Measurements from ENCODE around the gene RGMA.

The RGMA gene

DNA sequence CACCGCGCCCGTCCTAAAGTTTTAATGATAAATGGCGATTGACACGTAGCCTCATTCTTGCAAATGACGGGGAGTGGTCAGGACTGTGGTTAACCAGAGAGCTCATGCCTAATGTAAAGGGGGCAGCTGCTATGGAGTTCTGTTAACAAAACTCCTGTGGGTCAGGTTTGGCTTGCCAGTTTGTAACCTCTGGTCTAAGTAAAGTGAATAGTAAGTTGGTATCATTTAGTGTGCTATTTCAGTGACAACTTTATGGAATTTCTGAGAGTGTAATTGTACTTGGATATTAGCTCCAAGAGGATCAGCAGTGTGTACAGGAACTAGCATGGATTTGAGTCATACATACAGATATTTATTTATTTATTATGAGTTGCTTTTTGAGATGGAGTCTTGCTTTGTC, 87.9 kb downstream of the RGMA start:
- no peak for DNase-seq

DNA sequence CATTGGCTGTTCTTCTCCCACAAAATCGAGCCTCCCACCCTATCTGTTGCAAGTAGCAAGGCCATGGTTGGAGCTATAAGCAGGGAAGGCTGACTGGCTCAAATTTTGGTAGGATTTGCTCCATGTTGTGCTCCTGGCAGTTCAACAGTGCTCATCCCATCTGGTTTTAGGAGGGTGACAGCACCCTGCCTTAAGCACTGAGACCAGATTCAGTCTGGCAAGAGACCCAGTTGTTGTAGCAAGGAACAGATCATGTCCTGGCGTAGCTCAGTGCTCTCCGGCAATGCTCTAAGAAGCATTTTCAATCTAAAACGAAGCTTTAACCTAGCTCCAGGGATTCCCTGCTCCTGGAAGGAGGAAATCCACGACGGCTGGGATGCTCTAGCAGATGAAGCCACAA, 91.2 kb downstream of the RGMA start:
- no peak for DNase-seq

DNA sequence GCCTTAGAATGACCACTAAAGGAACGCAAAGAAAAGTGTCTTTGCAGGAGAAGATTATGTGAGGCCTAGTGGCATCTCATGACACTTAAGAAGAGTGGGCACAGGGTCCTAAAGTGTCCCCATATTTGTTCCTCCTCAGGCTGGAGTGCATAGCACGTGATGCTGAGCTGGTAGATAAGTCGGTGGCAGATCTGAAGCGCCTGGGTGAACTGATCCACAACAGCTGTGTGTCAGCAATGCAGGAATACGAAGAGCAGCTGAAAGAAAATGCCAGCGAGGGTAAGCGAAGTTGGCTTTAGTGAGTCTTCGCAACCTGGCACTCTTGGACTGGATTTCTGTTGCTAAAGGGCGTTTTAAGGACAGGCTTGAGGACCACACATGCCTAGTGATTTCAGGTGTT, 96.3 kb downstream of the RGMA start:
- no peak for DNase-seq

DNA sequence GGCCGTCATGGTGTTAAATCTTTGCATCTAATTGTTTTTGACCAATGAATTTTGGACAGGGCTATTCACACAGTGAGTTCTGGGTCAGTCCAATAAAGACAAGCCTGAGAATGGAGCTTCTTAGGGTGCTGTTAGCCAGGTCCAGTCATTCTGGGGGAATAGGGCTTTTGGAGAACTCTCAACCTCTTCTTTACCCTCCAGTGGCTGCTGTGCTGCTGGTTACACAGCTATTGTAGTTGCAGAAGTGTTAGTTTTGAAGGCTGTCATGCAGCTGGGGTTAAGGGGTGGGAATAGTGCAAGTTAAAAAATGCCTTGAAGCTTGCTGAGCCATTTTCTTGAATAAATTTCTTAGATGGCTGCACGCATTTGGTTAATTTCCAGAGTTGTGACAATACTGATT, 99.0 kb downstream of the RGMA start:
- no peak for DNase-seq

DNA sequence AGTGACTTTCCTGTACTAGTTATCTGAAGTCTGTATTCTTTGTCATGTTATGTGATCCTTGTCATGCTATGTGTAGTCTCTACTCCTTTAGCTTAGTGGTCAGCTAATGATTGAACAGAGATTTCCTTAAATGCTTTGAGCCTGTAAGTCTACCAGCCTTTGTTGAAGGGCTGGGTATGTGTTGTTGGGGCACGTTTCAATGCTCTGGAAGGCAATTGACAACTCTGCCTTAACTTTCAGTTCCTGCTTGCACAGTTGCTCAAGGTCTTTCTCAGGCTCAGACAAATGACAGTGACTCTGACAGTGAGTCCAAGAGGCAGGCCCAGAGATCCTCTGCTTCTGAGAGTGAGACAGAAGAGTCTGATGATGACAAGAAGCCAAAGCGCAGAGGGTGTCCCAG, 99.5 kb downstream of the RGMA start:
- no peak for DNase-seq
